GM04503 (cell line): Measurements from ENCODE around the gene TAF10.

ENCODE experiments used
- DNase-seq: peaks from one replicate; pipeline ENCODE4 v3.0.0-alpha.2; 2012; ENCODE audit warnings: low read depth

The TAF10 gene

DNA sequence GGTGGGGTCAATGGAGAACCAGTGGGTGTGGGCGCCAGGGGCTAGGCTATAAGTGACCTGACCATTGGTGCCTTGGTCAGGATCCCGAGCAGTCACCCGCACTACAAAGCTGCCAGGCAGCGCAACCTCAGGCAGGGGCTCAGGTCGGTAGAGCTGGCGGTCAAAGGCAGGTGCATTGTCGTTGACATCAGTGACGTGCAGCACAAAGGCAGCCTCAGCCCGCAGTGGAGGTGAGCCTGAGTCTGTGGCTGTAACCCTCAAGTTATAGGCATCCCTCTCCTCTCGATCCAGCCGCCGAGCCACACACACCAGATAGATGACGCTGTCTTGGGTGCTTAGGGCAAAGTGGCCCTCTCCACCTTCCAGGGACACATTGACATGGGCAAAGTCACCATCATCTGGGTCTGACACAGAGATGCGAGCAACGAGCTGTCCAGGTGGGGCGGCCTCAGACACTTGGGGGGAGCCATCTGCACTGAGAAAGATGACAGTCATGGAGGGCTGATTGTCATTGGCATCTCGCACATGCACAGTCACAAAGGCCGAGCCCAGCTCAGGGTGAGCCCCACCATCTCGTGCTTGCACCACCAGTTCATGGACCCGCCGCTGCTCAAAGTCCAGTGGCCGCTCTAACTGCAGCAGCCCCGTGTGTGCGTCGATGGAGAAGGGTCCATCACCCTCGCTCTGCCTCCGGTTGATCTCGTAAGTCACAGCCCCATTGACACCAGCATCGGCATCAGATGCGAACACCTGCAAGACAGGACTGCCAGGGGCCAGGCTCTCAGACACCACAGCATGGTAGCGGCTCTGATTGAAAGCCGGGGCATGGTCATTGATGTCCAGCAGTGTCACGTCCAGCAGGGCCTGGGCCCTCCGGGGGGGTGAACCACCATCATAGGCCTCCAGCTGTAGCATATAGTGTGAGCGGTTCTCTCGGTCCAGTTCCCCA, 28.3 kb upstream of the TAF10 start:
- DNase-seq, result no peak

DNA sequence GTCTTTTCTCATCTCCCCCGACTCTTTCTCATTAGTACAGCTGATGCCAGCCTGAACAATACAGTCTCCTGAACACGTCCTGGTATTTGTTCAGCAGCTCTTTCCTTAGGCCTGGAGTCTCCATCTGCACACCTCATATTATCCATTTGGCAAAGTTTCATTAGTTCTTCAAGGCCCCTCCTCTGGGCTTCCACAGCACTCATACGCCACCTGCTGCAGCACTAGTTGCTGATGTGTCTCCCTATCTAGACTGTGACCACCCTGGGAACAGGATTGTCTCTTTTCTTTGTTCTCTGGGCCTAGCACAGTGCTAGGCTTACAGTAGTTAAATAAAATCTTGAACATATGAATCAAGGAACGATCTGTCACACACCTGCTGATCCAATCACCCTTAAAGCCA, 26.4 kb upstream of the TAF10 start:
- no peak for DNase-seq

DNA sequence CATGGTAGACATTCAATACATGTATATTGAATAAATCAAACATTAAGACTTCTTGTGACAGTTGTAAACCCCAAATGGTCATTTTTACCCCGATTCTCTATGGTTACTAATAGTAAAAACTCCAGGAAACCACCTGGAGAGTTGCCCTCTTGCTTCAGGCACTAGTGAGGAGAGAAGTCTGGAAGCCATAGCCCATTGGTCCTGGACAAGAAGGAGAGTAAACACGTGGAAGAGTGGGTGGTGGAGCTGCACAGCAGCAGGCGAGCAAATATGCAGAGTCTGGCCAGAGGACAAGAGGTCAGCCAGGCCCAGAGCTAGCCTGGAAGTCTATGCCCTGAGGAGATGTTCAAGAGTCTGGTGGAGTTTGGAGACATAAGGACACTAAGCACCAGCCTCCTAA, 25.9 kb upstream of the TAF10 start:
- DNase-seq, result peak; percentile 91

DNA sequence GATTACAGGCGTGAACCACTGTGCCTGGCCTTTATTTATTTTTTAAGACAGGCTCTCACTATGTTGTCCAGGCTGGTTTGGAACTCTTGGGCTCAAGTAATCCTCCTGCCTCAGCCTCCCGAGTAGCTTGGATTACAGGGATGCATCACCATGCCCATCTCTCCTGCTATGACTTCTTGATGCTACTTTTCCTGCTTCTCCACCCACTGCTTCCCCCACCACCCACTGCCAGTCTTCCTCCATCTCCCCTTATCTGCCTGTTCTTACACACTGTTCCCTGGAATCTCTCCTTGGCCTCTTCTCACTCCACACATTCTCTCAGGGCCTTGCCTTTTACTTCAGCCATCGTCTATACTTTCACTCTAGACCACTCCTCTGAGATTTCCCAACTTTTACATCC, 24.5 kb upstream of the TAF10 start:
- DNase-seq, result no peak

DNA sequence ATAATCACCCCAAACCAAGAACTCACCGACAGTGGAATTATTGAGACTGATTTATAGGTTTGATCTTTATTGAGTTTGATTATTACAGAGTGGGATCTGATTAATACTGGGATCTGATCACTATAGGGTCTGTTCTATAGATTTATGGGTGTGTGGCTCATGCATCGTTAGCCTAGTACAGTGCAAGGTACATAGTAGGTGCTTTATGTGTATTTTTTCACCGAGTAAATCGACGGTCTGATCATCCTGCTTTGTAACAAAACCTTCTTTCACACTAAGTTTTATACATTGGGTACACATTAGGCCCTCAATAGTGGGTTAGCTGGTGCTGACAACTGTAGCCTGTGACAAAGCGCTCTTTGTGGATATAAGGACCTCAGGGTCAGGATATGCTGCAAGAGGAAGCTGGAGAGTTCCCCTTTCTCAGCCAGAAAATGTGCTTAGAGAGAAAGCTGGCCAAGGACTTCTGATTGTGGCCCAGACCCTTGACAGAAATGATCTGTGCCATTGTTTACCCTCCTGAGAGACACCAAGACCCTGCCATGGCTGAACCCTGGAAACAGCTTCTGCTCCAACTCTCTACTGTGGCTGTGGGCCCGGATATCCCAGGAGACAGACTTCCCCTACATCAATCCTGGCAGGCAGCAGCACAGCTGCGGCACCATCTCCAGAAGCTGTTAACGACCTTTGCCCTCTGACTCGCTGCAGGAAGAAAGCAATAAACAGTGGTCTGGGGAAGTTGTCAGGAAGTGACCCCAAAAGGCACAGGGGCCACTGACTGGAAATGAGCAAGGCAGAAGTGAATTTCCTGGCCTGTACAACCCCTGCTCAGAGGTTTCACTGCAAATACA, 23.3 kb upstream of the TAF10 start:
- no peak for DNase-seq

DNA sequence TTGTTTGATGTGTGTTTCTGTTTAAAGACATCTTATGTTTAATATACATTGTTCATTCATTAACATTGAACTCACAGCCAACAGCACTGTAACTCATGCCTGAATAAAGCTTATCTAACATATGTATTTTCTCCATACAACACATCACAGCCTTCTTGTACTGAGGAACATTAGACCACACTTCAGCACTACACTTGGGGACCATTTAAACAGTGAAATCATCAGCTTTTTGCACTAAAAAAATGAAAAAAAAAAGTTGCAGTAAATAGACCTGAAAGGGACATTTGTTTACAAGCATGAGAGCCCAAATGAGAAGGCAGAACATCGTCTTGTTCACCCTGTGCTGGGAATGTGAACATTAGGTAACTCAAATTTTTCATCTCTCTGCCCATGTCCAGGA, 22.5 kb upstream of the TAF10 start:
- DNase-seq, result no peak

DNA sequence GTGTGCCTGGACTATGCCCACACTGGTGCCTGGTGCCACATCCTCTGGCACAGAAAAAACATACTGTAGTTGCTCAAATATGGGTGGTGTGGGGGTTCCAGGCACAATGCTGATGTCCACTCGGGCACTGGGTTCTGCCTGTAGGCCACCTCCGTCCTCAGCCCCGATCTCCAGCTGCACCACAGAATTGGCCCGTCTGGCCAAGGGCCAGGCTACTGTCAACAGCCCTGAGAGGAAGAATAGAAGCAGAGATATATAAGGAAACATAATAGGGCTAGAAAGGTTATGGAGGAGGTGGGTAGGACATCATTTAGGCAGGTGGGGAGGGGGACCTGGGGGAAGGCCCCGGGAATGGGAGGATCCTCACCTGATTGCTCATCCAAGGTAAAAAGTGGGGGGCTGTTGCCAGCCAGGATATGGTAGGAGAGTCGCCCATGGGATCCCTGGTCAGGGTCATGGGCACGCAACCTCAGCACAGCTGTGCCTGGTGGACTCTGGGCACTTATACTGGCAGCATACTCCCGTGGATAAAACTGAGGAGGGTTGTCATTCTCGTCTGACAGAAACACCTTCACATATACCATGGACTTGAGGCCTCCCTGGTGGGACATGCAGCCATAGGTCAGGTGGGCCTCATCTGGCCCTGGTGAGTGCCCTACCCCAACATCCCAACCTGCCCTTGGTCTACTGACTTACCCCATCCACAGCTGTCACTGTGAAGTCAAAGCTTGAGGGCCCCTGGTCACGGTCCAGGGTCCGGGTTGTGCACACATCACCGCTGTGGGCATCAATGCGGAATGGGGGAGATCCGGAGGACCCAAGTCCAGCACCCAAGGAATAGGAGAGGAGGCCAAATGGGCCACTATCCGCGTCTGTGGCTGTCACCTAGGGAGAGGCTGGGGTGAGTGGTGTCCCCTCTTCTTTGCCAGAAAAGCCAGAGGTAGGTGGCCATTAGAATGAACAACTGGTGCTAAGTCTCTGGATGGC, 21.7 kb upstream of the TAF10 start:
- no peak for DNase-seq

DNA sequence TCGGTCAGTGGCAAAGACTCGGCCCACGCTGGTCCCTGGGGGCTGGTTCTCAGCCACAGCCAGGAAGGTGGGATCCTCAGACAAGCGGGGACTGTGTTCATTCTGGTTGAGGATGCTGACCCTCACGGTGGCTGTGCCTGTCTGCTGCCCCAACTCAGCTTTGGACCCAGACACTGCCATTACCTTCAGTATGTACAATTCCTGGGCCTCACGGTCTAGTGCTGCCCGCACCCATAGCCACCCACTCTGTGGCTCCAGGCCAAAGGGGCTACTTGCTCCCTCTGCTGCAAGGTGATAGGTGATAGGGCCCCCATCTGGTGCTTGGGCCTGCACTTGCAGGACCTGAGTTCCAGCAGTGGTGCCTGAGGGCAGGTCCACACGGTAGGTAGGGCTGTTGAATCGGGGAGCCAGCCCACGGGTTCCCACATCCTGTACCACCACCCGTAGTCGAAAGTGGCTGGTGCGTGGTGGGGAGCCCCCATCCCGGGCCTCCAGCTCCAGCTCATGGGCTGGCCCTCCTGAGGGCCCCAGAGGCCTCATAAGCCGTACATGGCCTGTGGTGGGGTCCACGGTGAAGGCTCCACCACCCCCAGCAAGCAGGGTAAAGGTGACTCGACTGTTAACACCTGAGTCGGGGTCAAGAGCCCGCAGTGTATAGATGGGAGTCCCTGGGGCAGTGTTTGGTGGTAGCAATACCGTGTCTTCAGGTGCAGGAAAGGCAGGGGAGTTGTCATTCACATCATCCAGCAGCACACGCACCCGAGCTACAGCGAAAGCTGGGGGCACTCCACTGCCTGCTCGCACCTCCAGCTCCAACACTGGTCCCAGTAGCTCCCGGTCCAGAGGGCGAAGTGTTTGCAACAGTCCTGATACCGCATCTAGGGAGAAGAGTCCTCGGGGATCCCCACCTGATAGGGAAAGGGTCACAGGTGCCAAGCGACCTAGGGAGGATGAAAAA, 20.4 kb upstream of the TAF10 start:
- no peak for DNase-seq

DNA sequence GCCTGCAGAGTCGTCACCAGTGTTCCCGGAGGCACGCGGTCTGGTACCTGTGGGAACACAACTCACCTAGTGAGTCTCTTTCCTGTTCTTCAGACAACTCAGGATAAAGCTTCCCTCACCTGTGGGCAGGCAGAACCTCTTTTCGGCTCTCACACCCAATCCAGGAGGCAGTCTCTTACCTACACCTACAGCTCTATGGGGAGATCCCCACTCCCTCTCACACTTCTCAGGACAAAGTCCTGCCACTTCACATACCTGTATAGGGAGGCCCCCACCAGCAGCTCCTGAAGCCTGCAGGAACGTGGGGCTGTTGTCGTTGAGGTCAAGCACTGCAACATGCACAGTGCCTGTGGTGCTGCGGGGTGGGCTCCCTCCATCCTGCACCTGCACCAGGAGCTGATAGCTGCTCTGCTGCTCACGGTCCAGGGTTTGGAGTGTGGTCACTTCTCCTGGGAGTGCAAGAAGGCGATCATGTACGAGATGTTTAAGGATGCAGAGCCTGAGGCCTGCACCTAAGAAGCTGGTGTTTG, 19.4 kb upstream of the TAF10 start:
- no peak for DNase-seq

DNA sequence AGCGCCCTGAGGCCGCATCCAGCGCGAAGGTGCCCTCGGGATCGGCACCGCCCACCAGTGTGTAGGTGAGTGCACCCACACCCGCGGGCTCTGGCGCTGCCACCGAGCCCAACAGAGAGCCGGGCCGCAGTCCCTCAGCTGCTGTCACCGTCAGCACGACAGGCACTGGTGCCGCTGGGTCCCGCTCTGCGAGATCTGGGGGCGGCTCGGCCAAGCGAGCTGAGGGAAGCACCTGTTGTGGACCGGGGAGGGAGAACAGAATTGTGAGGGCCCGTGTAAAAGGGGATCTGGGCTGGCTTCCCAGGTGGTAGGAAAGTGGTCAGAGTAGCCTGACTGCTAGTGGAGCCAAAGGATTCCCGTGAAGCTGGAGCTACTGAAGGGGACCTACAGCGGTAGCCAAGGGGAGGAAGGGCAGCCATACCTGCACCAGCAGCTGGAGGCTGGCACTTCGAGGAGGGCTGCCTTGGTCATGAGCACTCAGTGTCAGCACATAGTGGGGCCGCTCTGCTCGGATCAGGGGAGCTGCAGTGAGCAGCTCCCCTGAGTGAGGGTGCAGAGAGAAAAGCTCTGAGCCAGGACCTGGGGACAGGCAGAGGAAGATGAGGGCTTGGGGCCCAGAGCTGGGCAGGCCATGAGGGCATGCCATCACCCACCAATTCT, 18.7 kb upstream of the TAF10 start:
- DNase-seq, result no peak

DNA sequence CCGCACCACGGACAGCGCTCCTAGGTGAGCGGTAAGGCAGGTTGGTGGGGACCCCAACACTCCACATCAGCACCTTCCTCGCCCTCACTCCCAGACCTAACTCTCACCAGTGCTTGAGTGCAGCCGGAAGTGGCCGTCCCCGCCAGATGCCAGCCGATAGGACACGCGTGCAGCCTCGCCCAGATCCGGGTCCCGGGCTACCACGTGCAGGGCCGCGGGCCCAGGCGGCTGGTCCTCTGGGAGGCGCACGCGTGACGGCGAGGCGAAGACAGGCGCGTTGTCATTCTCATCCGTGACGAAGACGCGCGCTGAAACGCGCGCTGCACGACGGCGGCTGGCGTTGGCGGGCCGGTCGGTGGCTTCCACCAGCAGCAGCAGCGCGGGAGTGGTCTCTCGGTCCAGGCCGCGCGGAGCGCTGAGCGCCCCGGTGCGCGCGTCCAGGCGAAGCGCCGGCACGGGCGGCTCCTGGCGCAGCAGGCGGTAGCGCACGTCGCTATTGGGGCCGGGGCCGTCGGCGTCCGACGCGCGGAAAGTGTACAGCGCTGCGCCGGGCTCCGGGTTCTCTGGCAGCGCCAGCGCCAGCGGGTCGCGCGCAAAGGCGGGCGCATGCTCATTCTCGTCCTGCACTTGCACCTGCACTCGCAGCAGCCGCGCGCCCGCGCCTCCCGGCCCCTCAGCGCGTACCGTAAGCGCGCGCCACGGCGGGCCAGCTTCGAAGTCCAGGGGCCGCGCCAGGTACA, 18.0 kb upstream of the TAF10 start:
- no peak for DNase-seq

DNA sequence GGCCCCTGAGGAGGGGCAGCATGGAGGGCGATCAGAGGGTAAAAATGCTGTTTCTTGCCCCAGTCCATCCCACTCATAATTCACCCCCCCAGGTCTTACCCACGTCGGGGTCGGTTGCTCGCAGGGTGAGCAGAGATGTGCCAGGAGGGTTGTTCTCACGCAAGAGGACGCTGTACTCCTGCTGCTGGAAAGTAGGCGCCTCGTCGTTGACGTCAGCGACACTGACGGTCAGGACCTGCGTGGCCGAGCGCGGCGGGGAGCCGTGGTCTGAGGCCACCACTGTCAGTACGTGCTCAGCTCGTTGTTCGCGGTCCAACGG, 17.5 kb upstream of the TAF10 start:
- no peak for DNase-seq

DNA sequence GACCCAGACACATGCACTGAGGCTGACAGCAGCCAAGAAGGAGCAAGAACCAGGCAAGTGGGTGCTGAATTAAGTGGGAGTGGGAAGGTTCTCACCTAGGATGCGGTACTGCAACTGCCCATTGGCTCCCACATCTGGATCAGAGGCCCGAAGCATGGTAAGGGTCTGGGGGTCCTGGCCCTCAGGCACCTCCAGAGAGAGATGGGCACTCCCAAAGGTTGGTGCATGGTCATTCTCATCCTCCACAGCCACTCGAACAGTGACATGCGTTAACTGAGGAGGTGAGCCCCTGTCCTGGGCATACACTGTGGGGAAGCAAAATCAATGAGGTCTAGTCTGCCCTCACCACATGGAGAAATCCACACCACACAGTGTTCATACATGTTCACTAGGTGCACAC, 16.5 kb upstream of the TAF10 start:
- DNase-seq, result no peak

DNA sequence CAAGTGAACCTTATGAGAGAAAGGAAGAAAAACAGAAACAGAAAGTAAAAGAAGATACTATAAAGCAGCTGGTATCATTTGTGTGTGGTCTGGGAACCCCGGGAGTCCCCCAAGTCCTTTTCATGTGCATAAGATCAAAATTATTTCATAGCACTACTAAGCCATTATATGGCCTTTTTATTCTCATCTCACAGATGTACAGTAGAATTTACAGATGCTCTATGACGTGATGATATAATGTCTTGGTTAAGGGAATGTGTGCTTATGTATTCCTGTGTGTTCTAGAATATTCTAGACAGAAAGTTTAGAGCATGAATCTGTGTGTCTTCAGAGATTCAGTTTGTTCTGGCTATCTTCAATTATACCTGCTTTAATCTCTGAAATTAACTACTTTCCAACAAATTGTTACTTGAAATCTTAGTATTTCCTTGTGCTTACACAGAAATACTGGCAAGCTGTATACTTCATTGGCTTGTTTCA, 15.8 kb upstream of the TAF10 start:
- DNase-seq, result no peak

DNA sequence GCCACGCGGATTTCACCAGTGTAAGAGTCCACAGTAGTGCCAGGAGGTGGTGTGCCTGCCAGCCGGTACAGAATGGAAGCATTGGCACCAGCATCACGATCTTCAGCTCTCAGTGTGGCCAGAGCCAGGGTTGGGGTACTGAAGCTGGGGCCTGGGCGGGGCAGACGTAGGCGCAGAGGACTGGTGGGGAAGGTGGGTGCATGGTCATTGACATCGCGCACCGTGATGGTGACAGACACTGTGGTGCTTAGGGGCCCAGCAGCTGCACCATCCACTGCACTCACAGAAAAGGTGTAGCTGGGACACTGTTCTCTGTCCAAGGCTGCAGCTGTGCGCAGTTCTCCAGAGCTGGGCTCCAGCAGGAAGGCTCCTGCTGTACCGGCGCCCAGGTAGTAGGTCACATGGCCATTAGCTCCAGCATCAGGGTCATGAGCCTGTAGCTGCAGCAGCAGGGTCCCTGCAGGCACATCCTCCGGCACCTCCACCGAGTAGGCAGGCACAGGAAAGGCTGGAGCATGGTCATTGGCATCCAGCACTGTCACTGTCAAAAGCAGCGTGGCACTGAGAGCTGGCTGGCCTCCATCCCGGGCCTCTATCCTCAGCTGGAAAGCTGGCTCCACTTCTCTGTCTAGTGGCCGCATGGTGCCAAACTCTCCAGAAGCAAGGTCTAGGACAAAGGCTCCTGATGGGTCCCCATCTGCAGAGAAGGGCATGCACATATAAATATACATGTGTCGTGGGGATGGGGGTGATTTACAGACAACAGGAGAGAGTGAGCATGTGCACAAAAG, 15.2 kb upstream of the TAF10 start:
- DNase-seq, result no peak

DNA sequence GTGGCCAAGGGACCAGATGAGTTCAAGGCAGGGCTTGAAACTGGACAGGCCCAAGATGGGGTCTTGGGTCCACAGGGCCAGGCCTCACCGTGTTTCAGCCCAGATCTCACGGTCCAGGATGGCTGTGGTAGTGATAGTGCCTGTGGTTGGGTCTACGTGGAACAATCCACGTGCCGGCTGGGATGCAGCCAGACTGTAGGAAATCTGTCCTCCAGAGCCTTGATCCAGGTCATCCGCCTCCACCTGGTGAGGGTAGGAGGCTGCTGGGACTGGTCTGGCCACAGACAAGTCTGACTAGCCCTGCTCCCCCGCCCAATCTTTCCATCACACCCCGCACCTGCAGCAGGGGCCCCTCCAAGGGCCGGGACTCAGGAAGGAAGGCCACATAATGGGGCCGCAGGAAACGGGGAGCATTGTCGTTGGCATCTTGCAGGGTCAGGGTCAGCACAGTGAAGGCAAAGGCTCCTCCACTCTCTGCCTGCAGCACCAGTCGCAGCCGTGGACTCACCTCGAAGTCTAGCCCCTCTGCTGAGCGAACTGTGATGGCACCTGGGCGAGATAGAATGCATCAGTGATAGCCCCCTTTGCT, 13.9 kb upstream of the TAF10 start:
- DNase-seq, result no peak

DNA sequence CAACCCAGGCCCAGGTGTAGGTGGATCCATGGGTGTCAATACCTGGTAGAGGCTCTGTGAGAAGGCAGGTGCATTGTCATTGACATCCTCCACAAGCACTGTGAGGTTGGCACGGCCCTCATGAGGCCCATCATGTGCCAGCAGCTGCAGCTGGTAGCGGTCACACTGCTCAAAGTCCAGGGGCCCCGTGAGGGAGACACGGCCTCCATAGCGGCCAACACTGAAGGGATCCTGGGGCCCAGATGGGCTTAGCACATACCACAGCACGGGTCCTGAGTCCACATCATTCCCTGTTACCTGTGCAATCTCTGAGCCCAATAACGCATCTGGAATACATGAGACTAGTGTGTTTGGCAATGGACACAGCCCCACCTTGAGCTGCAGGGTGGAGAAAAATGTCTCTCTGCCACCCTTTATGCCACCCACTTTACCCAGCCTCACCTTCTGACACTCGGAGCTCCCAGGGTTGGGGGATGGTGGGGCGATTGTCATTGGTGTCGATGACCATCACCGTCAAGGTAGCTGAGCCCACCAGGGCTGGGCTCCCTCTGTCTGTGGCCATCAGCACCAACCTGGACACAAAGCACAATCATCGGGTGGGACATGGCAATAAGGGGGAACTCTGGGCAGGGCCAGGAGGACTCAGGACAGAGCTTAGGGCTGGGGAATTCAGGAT, 13.3 kb upstream of the TAF10 start:
- DNase-seq, result no peak
